ENCODE measurements around the gene SLC10A7.

DNA sequence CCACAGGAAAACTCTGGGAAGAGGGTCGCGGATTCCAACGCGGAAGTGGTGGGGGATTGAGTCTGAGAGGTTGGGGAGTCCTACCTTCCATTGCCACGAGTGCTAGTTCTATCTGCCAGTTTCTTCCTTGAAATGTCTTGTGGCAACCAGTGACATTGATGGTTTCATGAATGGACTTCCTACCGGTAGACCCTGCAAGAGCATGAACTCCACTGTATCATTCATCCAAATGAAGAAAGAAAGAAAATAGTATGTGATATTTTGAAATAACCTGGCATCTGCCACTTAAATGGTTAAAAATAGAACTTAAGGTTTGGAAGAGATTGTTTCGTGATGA lies 1.1 kb upstream of the SLC10A7 start:
- TF ChIP-seq, protein P1, sequence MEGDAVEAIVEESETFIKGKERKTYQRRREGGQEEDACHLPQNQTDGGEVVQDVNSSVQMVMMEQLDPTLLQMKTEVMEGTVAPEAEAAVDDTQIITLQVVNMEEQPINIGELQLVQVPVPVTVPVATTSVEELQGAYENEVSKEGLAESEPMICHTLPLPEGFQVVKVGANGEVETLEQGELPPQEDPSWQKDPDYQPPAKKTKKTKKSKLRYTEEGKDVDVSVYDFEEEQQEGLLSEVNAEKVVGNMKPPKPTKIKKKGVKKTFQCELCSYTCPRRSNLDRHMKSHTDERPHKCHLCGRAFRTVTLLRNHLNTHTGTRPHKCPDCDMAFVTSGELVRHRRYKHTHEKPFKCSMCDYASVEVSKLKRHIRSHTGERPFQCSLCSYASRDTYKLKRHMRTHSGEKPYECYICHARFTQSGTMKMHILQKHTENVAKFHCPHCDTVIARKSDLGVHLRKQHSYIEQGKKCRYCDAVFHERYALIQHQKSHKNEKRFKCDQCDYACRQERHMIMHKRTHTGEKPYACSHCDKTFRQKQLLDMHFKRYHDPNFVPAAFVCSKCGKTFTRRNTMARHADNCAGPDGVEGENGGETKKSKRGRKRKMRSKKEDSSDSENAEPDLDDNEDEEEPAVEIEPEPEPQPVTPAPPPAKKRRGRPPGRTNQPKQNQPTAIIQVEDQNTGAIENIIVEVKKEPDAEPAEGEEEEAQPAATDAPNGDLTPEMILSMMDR (IDR thresholded peaks at IDR 0.05) = no peak
- no peak for TF ChIP-seq POLR2A (IDR thresholded peaks at IDR 0.05)
